ENCODE measurements around the gene AKT2. TPM values are rescaled to one million over a fixed set of nuclear protein-coding genes. Genes with fewer than 3 reads are reported as not detected.

The AKT2 gene
- total RNA-seq, 1 donor from 2014 or later, result 85.1 TPM

- no peak for DNase-seq (ENCODE audit: low spot score)
- Histone ChIP-seq H3F3A (ENCODE audit: low read depth) (no peaks in the 10 kb centered on the region), H3K36me3 (no peaks in the 10 kb centered on the region), H3K27me3 (peaks cover 77% of the 10 kb centered on the region), H3K4me3 (no peak overlapping the region), H3K27ac (no peak overlapping the region), H3K4me1 (no peaks in the 10 kb centered on the region), H2AFZ (replicated peaks) (no peak overlapping the region), H4K20me1 (ENCODE audit: low read depth) (no peaks in the 10 kb centered on the region), H3K79me2 (ENCODE audit: low read depth) (no peaks in the 10 kb centered on the region), H3K9me3 (ENCODE audit: low read depth) (no peaks in the 10 kb centered on the region), H3K9ac (no peak overlapping the region), H3K4me2 (no peak overlapping the region)
- Mint-ChIP-seq H3K4me3 (no peak overlapping the region), H3K9me3 (peaks cover 3% of the 10 kb centered on the region), H3K4me1 (peaks cover 3% of the 10 kb centered on the region), H3K36me3 (no peaks in the 10 kb centered on the region), H3K27ac (no peak overlapping the region), H3K27me3 (ENCODE audit: insufficient read depth, low read depth) (peaks cover 37% of the 10 kb centered on the region)
- TF ChIP-seq EZH2 (IDR thresholded peaks at IDR 0.05) (no peak), EZH2phosphoT487 (IDR thresholded peaks at IDR 0.05) (no peak)
- TF ChIP-seq, protein P1, sequence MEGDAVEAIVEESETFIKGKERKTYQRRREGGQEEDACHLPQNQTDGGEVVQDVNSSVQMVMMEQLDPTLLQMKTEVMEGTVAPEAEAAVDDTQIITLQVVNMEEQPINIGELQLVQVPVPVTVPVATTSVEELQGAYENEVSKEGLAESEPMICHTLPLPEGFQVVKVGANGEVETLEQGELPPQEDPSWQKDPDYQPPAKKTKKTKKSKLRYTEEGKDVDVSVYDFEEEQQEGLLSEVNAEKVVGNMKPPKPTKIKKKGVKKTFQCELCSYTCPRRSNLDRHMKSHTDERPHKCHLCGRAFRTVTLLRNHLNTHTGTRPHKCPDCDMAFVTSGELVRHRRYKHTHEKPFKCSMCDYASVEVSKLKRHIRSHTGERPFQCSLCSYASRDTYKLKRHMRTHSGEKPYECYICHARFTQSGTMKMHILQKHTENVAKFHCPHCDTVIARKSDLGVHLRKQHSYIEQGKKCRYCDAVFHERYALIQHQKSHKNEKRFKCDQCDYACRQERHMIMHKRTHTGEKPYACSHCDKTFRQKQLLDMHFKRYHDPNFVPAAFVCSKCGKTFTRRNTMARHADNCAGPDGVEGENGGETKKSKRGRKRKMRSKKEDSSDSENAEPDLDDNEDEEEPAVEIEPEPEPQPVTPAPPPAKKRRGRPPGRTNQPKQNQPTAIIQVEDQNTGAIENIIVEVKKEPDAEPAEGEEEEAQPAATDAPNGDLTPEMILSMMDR (IDR thresholded peaks at IDR 0.05), result no peak
Measured at GRCh38 chr19:40224342-40225150, 60.6 kb downstream of the AKT2 start.

DNA sequence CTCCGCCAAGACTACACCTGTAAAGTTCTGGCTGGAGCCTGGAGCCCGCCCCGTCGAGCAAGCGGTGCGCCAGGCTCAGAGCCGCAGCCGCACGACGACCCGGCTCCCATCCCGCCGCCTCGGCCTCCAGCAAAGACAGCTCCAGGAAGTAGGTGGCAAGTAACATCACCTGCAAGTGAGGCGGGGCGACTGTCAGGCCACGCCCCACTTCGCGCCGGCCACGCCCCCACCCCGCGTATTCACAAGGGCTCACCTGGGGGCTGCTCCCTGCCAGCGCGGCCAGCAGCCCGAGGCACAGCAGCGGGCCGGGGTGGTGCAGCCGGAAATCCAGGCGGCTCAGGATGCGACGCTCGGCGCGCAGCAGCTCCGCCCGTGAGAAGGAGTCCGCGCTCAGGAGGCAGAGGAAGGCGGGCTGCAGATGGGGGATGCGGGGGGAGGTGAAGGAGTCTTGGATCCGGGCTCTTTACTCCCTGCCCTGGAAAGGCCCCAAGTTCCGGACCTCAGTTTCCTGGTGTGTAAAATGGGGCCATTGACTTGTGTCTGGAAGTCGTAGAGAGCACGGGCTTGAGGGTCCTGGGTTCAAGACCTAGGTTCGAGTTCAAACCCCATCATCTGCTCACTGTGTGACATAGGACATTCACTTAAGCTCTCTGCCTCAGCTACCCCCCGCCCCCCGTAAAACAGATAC is 61.9 kb downstream of the AKT2 start:
- Histone ChIP-seq H3K4me1 (no peaks in the 10 kb centered on the region), H2AFZ (replicated peaks) (no peak overlapping the region), H3K27ac (no peak overlapping the region), H3F3A (ENCODE audit: low read depth) (peaks cover 6% of the 10 kb centered on the region), H3K9me3 (ENCODE audit: low read depth) (no peaks in the 10 kb centered on the region), H3K4me2 (peak overlapping the region; percentile 6), H3K27me3 (peaks cover 88% of the 10 kb centered on the region), H3K36me3 (no peaks in the 10 kb centered on the region), H4K20me1 (ENCODE audit: low read depth) (peaks cover 5% of the 10 kb centered on the region), H3K9ac (no peak overlapping the region), H3K79me2 (ENCODE audit: low read depth) (no peaks in the 10 kb centered on the region), H3K4me3 (peak overlapping the region; percentile 1)
- Mint-ChIP-seq H3K4me3 (no peak overlapping the region), H3K27me3 (ENCODE audit: insufficient read depth, low read depth) (peaks cover 48% of the 10 kb centered on the region), H3K4me1 (peaks cover 4% of the 10 kb centered on the region), H3K9me3 (peaks cover 3% of the 10 kb centered on the region), H3K36me3 (no peaks in the 10 kb centered on the region), H3K27ac (no peak overlapping the region)
- DNase-seq (ENCODE audit: low spot score), result peak; percentile 33
- TF ChIP-seq EZH2phosphoT487 (IDR thresholded peaks at IDR 0.05), result no peak
- TF ChIP-seq EZH2 (IDR thresholded peaks at IDR 0.05), result peak; percentile 38
- TF ChIP-seq, protein P1 (IDR thresholded peaks at IDR 0.05), result no peak

GRCh38 chr19:40221858-40222619 is 63.1 kb downstream of the AKT2 start:
- Histone ChIP-seq H3K9me3 (ENCODE audit: low read depth) (no peaks in the 10 kb centered on the region), H3F3A (ENCODE audit: low read depth) (peaks cover 18% of the 10 kb centered on the region), H3K27ac (no peak overlapping the region), H4K20me1 (ENCODE audit: low read depth) (peaks cover 15% of the 10 kb centered on the region), H3K4me3 (no peak overlapping the region), H3K27me3 (peaks cover 89% of the 10 kb centered on the region), H3K4me2 (no peak overlapping the region), H3K4me1 (no peaks in the 10 kb centered on the region), H3K9ac (no peak overlapping the region), H3K36me3 (no peaks in the 10 kb centered on the region), H2AFZ (replicated peaks) (no peak overlapping the region), H3K79me2 (ENCODE audit: low read depth) (no peaks in the 10 kb centered on the region)
- peak; percentile 87 for DNase-seq (ENCODE audit: low spot score)
- Mint-ChIP-seq H3K9me3 (peaks cover 3% of the 10 kb centered on the region), H3K36me3 (no peaks in the 10 kb centered on the region), H3K4me1 (peaks cover 2% of the 10 kb centered on the region), H3K4me3 (no peak overlapping the region), H3K27me3 (ENCODE audit: insufficient read depth, low read depth) (peaks cover 47% of the 10 kb centered on the region), H3K27ac (no peak overlapping the region)
- TF ChIP-seq, protein P1 (IDR thresholded peaks at IDR 0.05), result peak; percentile 89
- peak; percentile 9 for TF ChIP-seq EZH2 (IDR thresholded peaks at IDR 0.05)
- TF ChIP-seq EZH2phosphoT487 (IDR thresholded peaks at IDR 0.05), result no peak
